ENCODE measurements around the gene KMT2B. TPM values are rescaled to one million over a fixed set of nuclear protein-coding genes. Genes with fewer than 3 reads are reported as not detected.
"Not testable (repeated sequence)": the region's sequence is repeated elsewhere in the genome, so short reads cannot be mapped to it uniquely, and the experiment has no call there.

The KMT2B gene
- total RNA-seq, 1 experiment from 2014 or later = 32.2 TPM

- H3K9me2 ChIP-seq (ENCODE audit: insufficient read depth) = no peaks in the 10 kb centered on the region
- ChIA-PET CTCF (no interaction called here), POLR2A (ENCODE audit: unreplicated experiment) (interaction anchor here (0.5 kb wide), 1 partner anchor 119 kb away, joined by 7 read pairs; the partner anchor contains the start of gene COX6B1)
- H3K27me3 ChIP-seq (ENCODE audit: insufficient read depth, low read depth) = no peaks in the 10 kb centered on the region
- no peak overlapping the region for H3K4me2 ChIP-seq
- H3K4me3 ChIP-seq = no peak overlapping the region
- BruUV-seq (replicated peaks) = no TSS peak
- no peaks in the 10 kb centered on the region for H3K36me3 ChIP-seq (ENCODE audit: low read depth)
- no peaks in the 10 kb centered on the region; the same call in 1 of the 2 replicates for H4K20me1 ChIP-seq (ENCODE audit: insufficient read depth)
- no peak overlapping the region for H2AFZ ChIP-seq
- intact Hi-C loops (cut with micrococcal nuclease; ENCODE audit: unreplicated experiment) = no loop called here
- no peak for DNase-seq
- H3K79me2 ChIP-seq (ENCODE audit: low read depth) = no peaks in the 10 kb centered on the region
- H3K4me1 ChIP-seq (replicated peaks; ENCODE audit: insufficient read depth) = no peaks in the 10 kb centered on the region
- peaks cover 16% of the 10 kb centered on the region; the same call in 1 of the 2 replicates for H3F3A ChIP-seq (ENCODE audit: insufficient read depth, low read depth)
- TF ChIP-seq EZH2 (IDR thresholded peaks at IDR 0.05; ENCODE audit: low read depth) = no peak
- TF ChIP-seq, protein P1, sequence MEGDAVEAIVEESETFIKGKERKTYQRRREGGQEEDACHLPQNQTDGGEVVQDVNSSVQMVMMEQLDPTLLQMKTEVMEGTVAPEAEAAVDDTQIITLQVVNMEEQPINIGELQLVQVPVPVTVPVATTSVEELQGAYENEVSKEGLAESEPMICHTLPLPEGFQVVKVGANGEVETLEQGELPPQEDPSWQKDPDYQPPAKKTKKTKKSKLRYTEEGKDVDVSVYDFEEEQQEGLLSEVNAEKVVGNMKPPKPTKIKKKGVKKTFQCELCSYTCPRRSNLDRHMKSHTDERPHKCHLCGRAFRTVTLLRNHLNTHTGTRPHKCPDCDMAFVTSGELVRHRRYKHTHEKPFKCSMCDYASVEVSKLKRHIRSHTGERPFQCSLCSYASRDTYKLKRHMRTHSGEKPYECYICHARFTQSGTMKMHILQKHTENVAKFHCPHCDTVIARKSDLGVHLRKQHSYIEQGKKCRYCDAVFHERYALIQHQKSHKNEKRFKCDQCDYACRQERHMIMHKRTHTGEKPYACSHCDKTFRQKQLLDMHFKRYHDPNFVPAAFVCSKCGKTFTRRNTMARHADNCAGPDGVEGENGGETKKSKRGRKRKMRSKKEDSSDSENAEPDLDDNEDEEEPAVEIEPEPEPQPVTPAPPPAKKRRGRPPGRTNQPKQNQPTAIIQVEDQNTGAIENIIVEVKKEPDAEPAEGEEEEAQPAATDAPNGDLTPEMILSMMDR (conservative IDR thresholded peaks at IDR 0.05) = no peak
- H3K27ac ChIP-seq = no peak overlapping the region
- no peaks in the 10 kb centered on the region for H3K9me3 ChIP-seq (ENCODE audit: insufficient read depth, low read depth)
Observed at GRCh38 chr19:35767288-35768081, 49.7 kb downstream of the KMT2B start.

DNA sequence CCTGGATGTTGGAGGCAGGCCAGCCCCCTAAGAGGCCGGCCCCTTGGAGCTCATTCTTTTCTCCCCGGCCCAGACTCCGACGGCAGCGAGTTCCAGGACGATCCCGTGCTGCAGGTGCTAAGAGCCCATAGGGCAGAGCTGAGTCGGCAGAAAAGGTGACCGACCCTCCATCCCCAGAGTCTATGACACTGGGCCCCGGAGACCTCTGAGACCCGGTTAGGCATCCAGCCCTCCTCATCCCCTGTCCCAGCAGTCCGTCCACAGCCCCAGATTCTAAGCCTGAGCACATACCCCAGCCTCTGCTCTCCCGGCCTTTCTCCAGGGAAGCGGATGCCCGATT, 50.2 kb downstream of the KMT2B start:
- no peak overlapping the region for H3K4me2 ChIP-seq
- intact Hi-C loops (cut with micrococcal nuclease; ENCODE audit: unreplicated experiment) = no loop called here
- ChIA-PET POLR2A (ENCODE audit: unreplicated experiment) (no interaction called here), CTCF (no interaction called here)
- BruUV-seq (replicated peaks) = no TSS peak
- no peaks in the 10 kb centered on the region for H3K9me2 ChIP-seq (ENCODE audit: insufficient read depth)
- no peak for TF ChIP-seq EZH2 (IDR thresholded peaks at IDR 0.05; ENCODE audit: low read depth)
- TF ChIP-seq, protein P1 (conservative IDR thresholded peaks at IDR 0.05) = no peak
- H3K27ac ChIP-seq = no peak overlapping the region
- H3F3A ChIP-seq (ENCODE audit: insufficient read depth, low read depth) = peaks cover 17% of the 10 kb centered on the region; the same call in 1 of the 2 replicates
- no peaks in the 10 kb centered on the region for H3K79me2 ChIP-seq (ENCODE audit: low read depth)
- DNase-seq = no peak
- H3K9me3 ChIP-seq (ENCODE audit: insufficient read depth, low read depth) = no peaks in the 10 kb centered on the region
- H2AFZ ChIP-seq = no peak overlapping the region
- H4K20me1 ChIP-seq (ENCODE audit: insufficient read depth) = no peaks in the 10 kb centered on the region; the same call in 1 of the 2 replicates
- no peaks in the 10 kb centered on the region for H3K4me1 ChIP-seq (replicated peaks; ENCODE audit: insufficient read depth)
- no peaks in the 10 kb centered on the region for H3K36me3 ChIP-seq (ENCODE audit: low read depth)
- no peaks in the 10 kb centered on the region for H3K27me3 ChIP-seq (ENCODE audit: insufficient read depth, low read depth)
- no peak overlapping the region for H3K4me3 ChIP-seq

- H3K9me3 ChIP-seq (ENCODE audit: insufficient read depth, low read depth); H3K79me2 ChIP-seq (ENCODE audit: low read depth); H3K36me3 ChIP-seq (ENCODE audit: low read depth); intact Hi-C loops (cut with micrococcal nuclease; ENCODE audit: unreplicated experiment); DNase-seq; H4K20me1 ChIP-seq (ENCODE audit: insufficient read depth); H3K27me3 ChIP-seq (ENCODE audit: insufficient read depth, low read depth); H3K27ac ChIP-seq; BruUV-seq (replicated peaks); H3K9me2 ChIP-seq (ENCODE audit: insufficient read depth); H3K4me3 ChIP-seq; H3K4me2 ChIP-seq; POLR2A ChIA-PET (ENCODE audit: unreplicated experiment); CTCF ChIA-PET; H3K4me1 ChIP-seq (replicated peaks; ENCODE audit: insufficient read depth); H2AFZ ChIP-seq: not testable (repeated sequence)
- H3F3A ChIP-seq (ENCODE audit: insufficient read depth, low read depth) = peaks cover 22% of the 10 kb centered on the region; the same call in 1 of the 2 replicates
Observed at GRCh38 chr19:35772362-35772761, 54.6 kb downstream of the KMT2B start.

All from PC-9 (cell line).